ENCODE results near the gene FADS3.

Gene FADS3

DNA sequence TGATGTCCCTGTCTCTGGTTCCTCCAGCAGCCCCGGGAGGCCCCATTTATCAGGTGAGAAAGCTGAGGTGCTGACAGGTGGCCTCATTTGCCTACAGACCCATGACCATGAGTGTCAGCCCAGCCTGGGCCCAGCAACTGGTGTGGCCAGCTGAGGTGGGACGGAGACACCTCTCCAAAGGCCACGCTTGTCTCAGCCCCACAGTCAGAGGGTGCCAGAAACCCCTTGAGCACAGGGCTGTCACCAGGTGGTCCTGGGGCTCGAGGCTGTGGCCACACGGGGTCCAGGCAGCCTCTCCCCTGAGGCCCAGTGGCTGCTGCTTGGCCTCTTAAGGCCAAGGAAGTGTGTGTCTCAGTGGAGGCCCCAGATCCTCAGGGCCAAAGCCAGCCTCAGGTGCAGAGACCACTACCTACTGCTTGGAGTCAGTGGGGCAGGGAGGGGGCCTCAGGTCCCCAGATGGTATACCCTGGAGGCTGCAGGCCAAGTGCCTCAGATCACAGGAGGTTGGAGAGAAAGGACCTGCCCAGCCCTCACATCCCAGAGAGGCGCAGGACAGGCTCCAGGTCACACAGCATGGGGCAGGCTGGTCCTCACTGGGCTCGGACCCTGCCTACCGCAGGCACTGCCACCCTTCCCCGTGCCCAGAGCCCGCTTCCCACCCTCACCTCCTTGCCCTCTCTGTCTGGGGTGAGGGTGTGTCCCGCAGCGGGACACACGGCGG, 14.6 kb upstream of the FADS3 start:
- peaks cover 11% of the 10 kb centered on the region for H3K4me1 ChIP-seq (ENCODE audit: control insufficient read depth, insufficient read depth, low read length)
- H3K27ac ChIP-seq (ENCODE audit: low read depth, low read length), result no peak overlapping the region
- no peak overlapping the region for H3K9ac ChIP-seq (ENCODE audit: low read depth, low read length)

DNA sequence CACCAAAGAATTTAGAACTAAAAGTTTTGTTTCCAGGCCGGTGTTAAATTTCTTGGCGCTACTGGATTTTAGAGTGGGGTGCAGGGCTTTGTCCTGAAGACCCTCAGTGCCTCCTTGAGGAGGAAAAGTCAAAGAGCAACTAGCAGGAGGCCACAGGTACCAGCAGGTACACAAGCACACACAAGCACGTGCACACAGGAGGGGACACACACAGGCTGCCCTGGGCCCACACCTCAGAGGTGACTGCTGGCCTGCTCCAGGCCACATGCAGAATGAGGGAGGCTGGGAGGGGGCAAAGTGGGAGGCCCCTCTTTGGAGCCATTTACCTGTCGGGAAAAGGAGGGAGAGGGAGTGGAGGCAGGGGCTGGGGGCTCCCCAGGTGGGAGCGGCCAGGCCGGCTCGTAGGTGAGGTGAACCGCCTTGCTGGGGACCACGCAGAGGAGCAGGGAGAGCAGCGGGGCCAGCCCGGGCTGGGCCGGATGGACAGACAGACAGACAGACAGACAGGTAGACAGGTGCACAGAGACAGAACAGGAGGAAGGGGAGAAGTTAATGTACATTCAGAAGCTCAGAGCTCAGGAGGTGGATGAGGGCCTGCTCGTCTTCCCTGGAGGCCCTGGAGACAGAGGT, 13.8 kb upstream of the FADS3 start:
- Histone ChIP-seq H3K9me3 (ENCODE audit: control insufficient read depth, insufficient read depth, low read length) (no peaks in the 10 kb centered on the region), H3K4me1 (ENCODE audit: control insufficient read depth, insufficient read depth, low read length) (peaks cover 11% of the 10 kb centered on the region), H3K27ac (ENCODE audit: low read depth, low read length) (no peak overlapping the region), H3K27me3 (ENCODE audit: control insufficient read depth, insufficient read depth, low read length) (no peaks in the 10 kb centered on the region), H3K9ac (ENCODE audit: low read depth, low read length) (no peak overlapping the region), H3K4me3 (ENCODE audit: low read depth, low read length) (no peak overlapping the region), H3K36me3 (ENCODE audit: control insufficient read depth, insufficient read depth, low read length) (no peaks in the 10 kb centered on the region)

More for the DNA sequence above, 14.6 kb upstream of the FADS3 start:
- Histone ChIP-seq H3K4me3 (ENCODE audit: low read depth, low read length) (no peak overlapping the region), H3K27me3 (ENCODE audit: control insufficient read depth, insufficient read depth, low read length) (no peaks in the 10 kb centered on the region), H3K9me3 (ENCODE audit: control insufficient read depth, insufficient read depth, low read length) (no peaks in the 10 kb centered on the region), H3K36me3 (ENCODE audit: control insufficient read depth, insufficient read depth, low read length) (no peaks in the 10 kb centered on the region)

DNA sequence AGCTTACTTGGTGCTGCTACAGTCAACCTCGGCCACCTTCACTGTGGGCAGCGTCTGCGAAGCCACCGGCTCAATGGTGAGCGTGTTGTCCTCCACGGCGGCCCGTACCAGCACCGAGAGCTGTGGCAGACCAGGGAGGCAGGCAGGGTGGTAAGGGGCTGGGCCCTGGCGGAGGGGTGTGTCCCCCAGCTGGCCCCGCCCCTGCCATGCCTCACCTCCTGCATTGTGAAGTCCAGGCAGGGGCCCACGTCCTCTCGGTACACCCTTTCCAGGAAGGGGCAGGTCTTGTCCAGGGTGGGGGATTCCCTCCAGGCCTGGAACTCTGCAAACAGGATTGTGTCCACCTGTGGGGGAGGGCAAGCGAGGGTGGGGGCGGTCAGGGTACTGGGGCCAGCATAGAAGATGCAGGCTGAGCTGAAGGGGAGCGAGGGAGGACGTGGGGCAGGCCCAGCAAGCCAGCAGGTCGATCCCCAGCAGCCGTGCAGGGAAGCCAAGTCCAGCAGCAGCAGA, 13.2 kb upstream of the FADS3 start:
- H3K4me1 ChIP-seq (ENCODE audit: control insufficient read depth, insufficient read depth, low read length), result peaks cover 11% of the 10 kb centered on the region
- H3K4me3 ChIP-seq (ENCODE audit: low read depth, low read length), result no peak overlapping the region
- H3K36me3 ChIP-seq (ENCODE audit: control insufficient read depth, insufficient read depth, low read length), result no peaks in the 10 kb centered on the region
- no peaks in the 10 kb centered on the region for H3K27me3 ChIP-seq (ENCODE audit: control insufficient read depth, insufficient read depth, low read length)
- no peak overlapping the region for H3K27ac ChIP-seq (ENCODE audit: low read depth, low read length)
- H3K9me3 ChIP-seq (ENCODE audit: control insufficient read depth, insufficient read depth, low read length), result no peaks in the 10 kb centered on the region
- no peak overlapping the region for H3K9ac ChIP-seq (ENCODE audit: low read depth, low read length)

DNA sequence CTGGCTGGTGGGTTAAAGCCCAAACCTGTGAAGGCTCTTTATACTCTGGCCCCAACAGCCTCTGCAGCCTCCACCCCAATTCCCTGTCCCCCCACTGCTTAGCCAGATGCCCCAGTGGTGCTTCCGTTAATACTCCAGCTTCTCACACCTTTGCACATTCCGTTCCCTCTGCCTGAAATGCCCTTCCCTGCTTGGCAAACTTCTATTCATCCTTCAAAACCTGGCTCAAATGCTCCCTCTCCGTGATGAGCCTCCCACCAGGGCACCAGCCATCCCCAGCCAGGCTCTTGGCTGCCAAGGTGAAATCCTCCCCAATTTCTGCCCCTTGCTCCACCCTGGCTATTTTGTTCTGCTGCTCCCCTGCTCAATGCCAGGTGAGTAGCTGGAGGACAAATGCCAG, 12.5 kb upstream of the FADS3 start:
- H3K27me3 ChIP-seq (ENCODE audit: control insufficient read depth, insufficient read depth, low read length), result no peaks in the 10 kb centered on the region
- H3K36me3 ChIP-seq (ENCODE audit: control insufficient read depth, insufficient read depth, low read length), result no peaks in the 10 kb centered on the region
- no peak overlapping the region for H3K27ac ChIP-seq (ENCODE audit: low read depth, low read length)
- H3K4me3 ChIP-seq (ENCODE audit: low read depth, low read length), result no peak overlapping the region
- H3K9ac ChIP-seq (ENCODE audit: low read depth, low read length), result no peak overlapping the region
- H3K4me1 ChIP-seq (ENCODE audit: control insufficient read depth, insufficient read depth, low read length), result peaks cover 6% of the 10 kb centered on the region
- H3K9me3 ChIP-seq (ENCODE audit: control insufficient read depth, insufficient read depth, low read length), result no peaks in the 10 kb centered on the region

DNA sequence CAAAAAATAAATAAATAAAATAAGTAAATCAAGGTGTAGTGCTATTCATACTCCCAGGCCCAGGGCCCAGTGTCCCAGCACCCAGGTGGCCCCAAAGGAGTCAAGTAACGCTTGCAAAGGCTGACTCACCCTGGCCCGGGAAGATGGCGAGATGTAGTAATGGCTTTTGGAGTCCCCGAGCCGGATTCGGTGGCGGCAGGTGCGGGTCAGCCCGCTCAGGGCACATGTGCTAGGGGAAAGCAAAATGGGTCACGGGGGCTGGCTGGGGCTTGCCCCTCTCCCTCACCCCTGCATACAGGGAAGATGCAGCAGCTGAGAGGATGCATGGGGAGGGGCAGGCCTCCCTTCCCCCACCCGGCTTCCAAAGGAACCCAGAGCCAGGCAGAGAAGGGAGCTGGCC, 11.0 kb upstream of the FADS3 start:
- Histone ChIP-seq H3K36me3 (ENCODE audit: control insufficient read depth, insufficient read depth, low read length) (no peaks in the 10 kb centered on the region), H3K9me3 (ENCODE audit: control insufficient read depth, insufficient read depth, low read length) (no peaks in the 10 kb centered on the region)

DNA sequence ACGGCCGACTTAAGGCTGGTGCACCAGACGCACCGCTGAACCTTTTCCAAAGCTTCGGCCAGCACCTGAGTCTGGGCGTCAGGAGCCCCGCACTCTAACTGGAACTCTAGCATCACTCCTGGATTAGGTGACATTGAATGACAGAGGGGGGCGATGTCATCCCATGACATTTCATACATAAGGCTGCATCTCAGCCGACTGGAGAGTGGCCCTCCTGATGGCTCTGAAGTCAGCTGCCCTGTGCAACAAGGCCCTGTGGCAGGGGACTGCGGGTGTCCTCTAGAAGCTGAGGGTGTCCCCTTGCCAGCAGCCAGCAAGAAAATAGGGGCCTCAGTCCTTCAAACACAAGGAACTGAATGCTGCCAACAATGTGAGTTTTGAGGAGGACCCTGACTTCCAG, 10.1 kb upstream of the FADS3 start:
- Histone ChIP-seq H3K9ac (ENCODE audit: low read depth, low read length) (no peak overlapping the region), H3K4me1 (ENCODE audit: control insufficient read depth, insufficient read depth, low read length) (peaks cover 4% of the 10 kb centered on the region; the same call in 1 of the 2 replicates), H3K27ac (ENCODE audit: low read depth, low read length) (no peak overlapping the region)

More for the DNA sequence above, 11.0 kb upstream of the FADS3 start:
- no peak overlapping the region for H3K9ac ChIP-seq (ENCODE audit: low read depth, low read length)
- H3K4me1 ChIP-seq (ENCODE audit: control insufficient read depth, insufficient read depth, low read length), result 0 out of 2 replicates have a peak, but pooled peaks cover under 1% of the 10 kb centered on the region
- H3K27me3 ChIP-seq (ENCODE audit: control insufficient read depth, insufficient read depth, low read length), result no peaks in the 10 kb centered on the region
- no peak overlapping the region for H3K4me3 ChIP-seq (ENCODE audit: low read depth, low read length)
- H3K27ac ChIP-seq (ENCODE audit: low read depth, low read length), result no peak overlapping the region

DNA sequence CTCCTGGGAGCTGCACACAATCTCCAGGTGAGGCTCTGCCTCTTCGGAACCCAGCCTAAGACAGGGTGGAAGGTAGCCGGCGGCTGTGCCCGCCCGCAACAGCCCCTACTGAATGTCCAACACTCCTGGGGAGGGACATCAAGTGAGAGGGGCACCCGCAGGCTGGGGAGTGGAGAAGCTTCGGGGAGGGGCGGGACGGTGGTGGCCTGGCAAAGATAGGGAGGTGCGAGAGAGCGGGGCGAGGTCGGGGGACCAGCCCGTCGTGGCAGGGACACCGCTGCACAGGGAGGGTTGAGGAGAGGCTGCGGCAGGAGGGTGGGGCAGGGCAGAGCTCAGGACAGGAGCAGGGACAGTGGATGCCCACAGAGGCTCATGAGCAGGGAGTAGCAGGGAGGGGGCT, 8.9 kb upstream of the FADS3 start:
- no peak overlapping the region for H3K27ac ChIP-seq (ENCODE audit: low read depth, low read length)

More for the DNA sequence above, 10.1 kb upstream of the FADS3 start:
- H3K4me3 ChIP-seq (ENCODE audit: low read depth, low read length), result no peak overlapping the region
- no peaks in the 10 kb centered on the region for H3K36me3 ChIP-seq (ENCODE audit: control insufficient read depth, insufficient read depth, low read length)
- H3K27me3 ChIP-seq (ENCODE audit: control insufficient read depth, insufficient read depth, low read length), result no peaks in the 10 kb centered on the region
- no peaks in the 10 kb centered on the region for H3K9me3 ChIP-seq (ENCODE audit: control insufficient read depth, insufficient read depth, low read length)

DNA sequence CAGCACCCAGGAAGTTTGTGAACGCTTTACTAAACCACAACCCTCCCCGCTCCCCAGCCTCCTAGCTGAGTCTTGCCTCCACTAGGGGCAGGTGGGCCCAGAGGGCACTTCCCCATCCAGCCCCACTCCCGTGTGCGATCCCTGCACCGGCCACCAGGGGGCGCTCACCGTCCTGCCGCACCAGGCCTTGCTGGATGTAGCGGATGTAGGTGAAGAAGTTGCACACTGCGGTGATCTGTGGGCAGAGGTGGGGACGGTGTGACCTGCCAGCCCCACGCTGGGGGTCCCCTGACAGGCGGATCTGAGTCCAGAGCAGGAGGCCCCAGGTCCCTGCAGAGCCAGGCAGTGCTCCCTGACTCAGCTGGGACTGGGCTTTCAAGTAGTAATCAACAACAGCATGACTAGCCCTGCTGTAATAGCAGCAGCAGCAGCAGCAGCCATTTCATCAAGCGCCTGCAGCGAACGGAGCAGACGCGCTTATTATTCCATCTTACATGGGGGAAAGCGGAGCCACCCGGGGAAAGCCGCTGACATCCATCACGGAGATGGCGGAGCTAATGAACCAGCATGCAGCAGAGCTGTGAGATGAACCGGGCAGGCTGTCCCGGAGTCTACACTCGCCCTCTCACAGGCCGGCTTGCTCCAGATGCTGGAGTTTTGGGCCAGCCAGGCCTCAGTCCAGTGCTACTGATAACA, 7.9 kb upstream of the FADS3 start:
- Histone ChIP-seq H3K27ac (ENCODE audit: low read depth, low read length) (no peak overlapping the region), H3K36me3 (ENCODE audit: control insufficient read depth, insufficient read depth, low read length) (no peaks in the 10 kb centered on the region), H3K4me1 (ENCODE audit: control insufficient read depth, insufficient read depth, low read length) (peaks cover 4% of the 10 kb centered on the region; the same call in 1 of the 2 replicates), H3K27me3 (ENCODE audit: control insufficient read depth, insufficient read depth, low read length) (no peaks in the 10 kb centered on the region), H3K9me3 (ENCODE audit: control insufficient read depth, insufficient read depth, low read length) (no peaks in the 10 kb centered on the region), H3K9ac (ENCODE audit: low read depth, low read length) (no peak overlapping the region), H3K4me3 (ENCODE audit: low read depth, low read length) (no peak overlapping the region)

More for the DNA sequence above, 8.9 kb upstream of the FADS3 start:
- Histone ChIP-seq H3K4me1 (ENCODE audit: control insufficient read depth, insufficient read depth, low read length) (peaks cover 4% of the 10 kb centered on the region; the same call in 1 of the 2 replicates), H3K4me3 (ENCODE audit: low read depth, low read length) (no peak overlapping the region), H3K9ac (ENCODE audit: low read depth, low read length) (no peak overlapping the region), H3K9me3 (ENCODE audit: control insufficient read depth, insufficient read depth, low read length) (no peaks in the 10 kb centered on the region), H3K36me3 (ENCODE audit: control insufficient read depth, insufficient read depth, low read length) (no peaks in the 10 kb centered on the region), H3K27me3 (ENCODE audit: control insufficient read depth, insufficient read depth, low read length) (no peaks in the 10 kb centered on the region)

DNA sequence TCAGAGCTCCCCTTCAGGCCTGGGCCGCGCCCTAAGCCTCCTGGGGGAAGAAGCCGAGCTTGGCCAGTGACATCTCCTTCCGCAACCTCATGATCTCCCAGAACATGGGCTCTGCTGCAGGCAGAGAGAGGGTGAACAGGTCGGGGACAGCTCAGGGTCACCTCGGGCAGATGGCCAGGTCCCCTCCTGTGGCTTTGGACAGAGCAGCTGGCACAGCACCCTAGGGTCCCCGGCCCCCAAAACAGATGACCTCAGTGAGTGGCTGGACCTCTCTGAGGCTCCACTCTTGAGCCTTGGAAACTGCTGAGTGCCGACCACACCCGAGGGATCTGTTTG, 6.9 kb upstream of the FADS3 start:
- Histone ChIP-seq H3K36me3 (ENCODE audit: control insufficient read depth, insufficient read depth, low read length) (no peaks in the 10 kb centered on the region), H3K4me1 (ENCODE audit: control insufficient read depth, insufficient read depth, low read length) (peaks cover 4% of the 10 kb centered on the region; the same call in 1 of the 2 replicates), H3K9me3 (ENCODE audit: control insufficient read depth, insufficient read depth, low read length) (no peaks in the 10 kb centered on the region), H3K4me3 (ENCODE audit: low read depth, low read length) (no peak overlapping the region), H3K27ac (ENCODE audit: low read depth, low read length) (no peak overlapping the region), H3K27me3 (ENCODE audit: control insufficient read depth, insufficient read depth, low read length) (no peaks in the 10 kb centered on the region), H3K9ac (ENCODE audit: low read depth, low read length) (no peak overlapping the region)

DNA sequence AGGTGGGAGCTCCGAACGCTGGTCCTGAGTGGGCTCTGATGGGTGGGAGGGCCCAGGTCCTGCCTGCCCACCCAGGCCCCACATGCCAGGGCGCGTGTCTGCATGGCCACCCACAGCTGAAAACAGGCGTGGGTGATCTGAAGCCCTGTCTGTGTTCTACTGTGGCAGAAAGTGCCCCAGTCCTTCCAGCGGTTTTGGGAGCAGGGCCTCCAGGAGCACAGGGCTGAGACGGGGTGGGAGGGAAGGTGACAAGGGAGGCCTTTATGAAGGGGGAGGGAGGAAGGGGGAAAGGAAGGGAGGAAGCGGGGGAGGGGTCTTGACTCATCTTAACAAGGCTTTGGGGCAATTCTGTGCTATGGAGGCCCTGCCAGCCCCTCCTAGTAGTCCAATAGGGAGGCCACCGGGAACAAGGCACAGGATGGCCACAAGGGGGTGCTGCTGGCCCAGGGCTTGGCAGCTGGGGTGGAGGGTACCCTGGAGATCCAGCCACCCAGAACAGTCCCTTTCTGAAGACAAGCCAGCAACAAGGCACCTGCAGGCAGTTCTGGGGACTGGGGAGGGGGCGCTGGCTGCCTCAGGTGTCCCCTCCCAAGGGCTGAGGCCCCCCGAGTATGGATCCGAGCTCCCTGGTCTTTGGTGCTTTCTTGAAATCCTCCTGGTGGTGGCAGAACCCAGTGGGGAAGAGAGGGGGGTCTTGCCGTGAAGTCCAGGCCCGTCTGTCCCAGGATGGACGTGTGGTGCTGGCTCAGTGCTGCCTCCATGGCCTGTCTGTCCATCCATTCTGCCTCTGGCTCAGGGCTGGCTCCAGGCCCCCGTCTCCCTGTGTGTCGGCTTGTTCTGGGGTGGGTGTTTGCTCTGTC, 6.3 kb upstream of the FADS3 start:
- Histone ChIP-seq H3K9ac (ENCODE audit: low read depth, low read length) (no peak overlapping the region), H3K27ac (ENCODE audit: low read depth, low read length) (no peak overlapping the region), H3K9me3 (ENCODE audit: control insufficient read depth, insufficient read depth, low read length) (no peaks in the 10 kb centered on the region), H3K4me3 (ENCODE audit: low read depth, low read length) (no peak overlapping the region), H3K36me3 (ENCODE audit: control insufficient read depth, insufficient read depth, low read length) (no peaks in the 10 kb centered on the region), H3K4me1 (ENCODE audit: control insufficient read depth, insufficient read depth, low read length) (peaks cover 4% of the 10 kb centered on the region; the same call in 1 of the 2 replicates), H3K27me3 (ENCODE audit: control insufficient read depth, insufficient read depth, low read length) (no peaks in the 10 kb centered on the region)
